H1 (cell line): ENCODE data around the gene HOXD12.

Experiments used
- ATF3 ChIP-seq: IDR thresholded peaks from 2 replicates; pipeline ENCODE4 v1.6.1; 2011; ENCODE audit warnings: low read depth, mild to moderate bottlenecking, low read length; ENCODE audit not compliant: insufficient read depth
- BRCA1 ChIP-seq: IDR thresholded peaks from 2 replicates; pipeline ENCODE4 v1.6.1; 2012; ENCODE audit warnings: low read depth, low read length, improper control_type of control experiment
- CTCF ChIP-seq, 3 experiments: IDR thresholded peaks; 1 replicate in 2 of 3; 2 replicates in 1 of 3; pipeline versions ENCODE4 v1.5.1 to v1.6.1; 2011; ENCODE audit warnings: low read length in 3 of 3, mild to moderate bottlenecking in 3 of 3, inconsistent platforms in 2 of 3, low read depth in 1 of 3, moderate library complexity in 1 of 3; ENCODE audit not compliant: insufficient read depth in 1 of 3; ENCODE audit errors: control extremely low read depth in 1 of 3
- GABPA ChIP-seq: IDR thresholded peaks from 2 replicates; pipeline ENCODE4 v1.6.1; 2011; ENCODE audit warnings: mild to moderate bottlenecking, low read length, moderate library complexity, borderline replicate concordance; ENCODE audit not compliant: insufficient read depth
- JUN ChIP-seq: IDR thresholded peaks from 2 replicates; pipeline ENCODE4 v1.6.1; 2011; ENCODE audit warnings: low read depth, mild to moderate bottlenecking, improper control_type of control experiment, low read length
- POLR2A ChIP-seq, 2 experiments: IDR thresholded peaks; 1 replicate in 1 of 2; 2 replicates in 1 of 2; pipeline ENCODE4 v1.6.1; 2011; ENCODE audit warnings: low read depth in 2 of 2, low read length in 2 of 2, mild to moderate bottlenecking in 2 of 2; ENCODE audit errors: control extremely low read depth in 1 of 2
- YY1 ChIP-seq: IDR thresholded peaks from 2 replicates; pipeline ENCODE4 v1.6.1; 2011; ENCODE audit warnings: low read depth, mild to moderate bottlenecking, low read length

DNA sequence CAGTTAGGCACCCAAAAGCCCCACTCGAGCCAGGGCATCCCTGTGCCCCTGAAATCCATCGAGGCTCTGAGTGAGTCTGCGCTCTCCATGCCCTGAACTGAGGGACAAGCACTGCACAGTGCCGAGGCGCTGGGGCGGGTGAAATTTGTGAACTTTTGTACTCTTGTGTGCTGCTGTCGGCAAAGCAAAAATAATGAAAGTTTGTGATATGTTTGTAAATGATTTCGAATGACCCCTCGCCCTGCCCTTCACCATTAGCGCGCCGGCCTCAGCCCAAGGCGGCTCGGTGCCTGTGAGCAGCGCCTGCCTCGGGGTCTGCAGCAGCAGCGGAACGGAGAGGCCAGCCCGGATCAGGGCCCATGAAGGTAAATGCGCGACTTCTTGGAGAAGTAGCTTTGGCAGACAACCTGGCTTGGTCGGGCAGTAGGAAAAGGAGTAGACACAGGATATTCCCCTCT is 49.9 kb downstream of the HOXD12 start:
- TF ChIP-seq BRCA1, result no peak
- TF ChIP-seq CTCF (IDR thresholded peaks at IDR 0.05; ENCODE audit: control extremely low read depth in 1 of 3, insufficient read depth in 1 of 3, low read depth in 1 of 3, low read length in 3 of 3), result no peak
- no peak for TF ChIP-seq POLR2A (IDR thresholded peaks at IDR 0.05; ENCODE audit: control extremely low read depth in 1 of 2, low read depth in 2 of 2, low read length in 2 of 2)
- TF ChIP-seq JUN, result no peak
- no peak for TF ChIP-seq ATF3
- no peak for TF ChIP-seq YY1
- no peak for TF ChIP-seq GABPA
